NCI-H187 (cell line): ENCODE results near the gene KRABD2.
"Not testable (repeated sequence)": the region's sequence is repeated elsewhere in the genome, so short reads cannot be mapped to it uniquely, and the experiment has no call there.

Experiments
- DNase-seq, 2 experiments: peaks; one replicate each; lab custom pipeline; 2025; lab: John Stamatoyannopoulos, UW

The KRABD2 gene

DNA sequence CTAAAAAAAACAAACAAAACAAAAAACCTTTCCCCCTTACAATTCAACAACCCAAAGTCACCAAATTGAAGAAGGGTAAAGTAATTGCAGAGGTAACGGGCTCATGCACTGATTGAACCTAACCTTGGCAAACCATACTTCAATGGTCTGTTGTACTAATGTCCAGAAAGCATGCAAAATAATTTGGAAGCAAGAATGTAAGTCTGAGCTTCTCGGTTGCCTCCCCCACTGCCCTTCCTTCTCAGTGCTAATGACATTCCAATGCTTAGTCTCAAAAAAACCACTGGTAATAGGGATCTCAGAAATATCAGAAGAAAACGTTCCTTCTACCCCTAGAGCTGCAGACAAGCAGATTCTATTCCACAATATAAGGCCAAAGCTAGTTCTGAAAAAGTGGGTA, 15.8 kb downstream of the KRABD2 start:
- no peak for DNase-seq

DNA sequence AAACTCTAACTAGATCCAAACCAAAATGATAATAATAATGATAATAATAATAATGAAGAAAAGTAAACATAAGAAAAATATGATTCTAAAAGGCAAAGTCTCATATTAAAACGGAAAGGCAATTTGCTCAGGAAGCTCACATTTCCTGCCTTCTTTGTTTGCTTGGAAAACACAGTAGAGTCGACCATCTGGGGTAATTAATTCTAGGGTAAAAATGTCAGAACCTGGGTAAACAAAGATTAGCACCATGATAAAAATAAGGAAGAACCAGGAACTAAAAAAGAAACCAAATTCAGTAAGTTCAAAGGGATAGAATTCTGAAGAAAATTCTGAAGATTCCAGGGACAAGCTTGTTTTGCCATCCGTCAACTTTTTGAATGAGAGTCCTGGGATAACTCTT, 16.2 kb downstream of the KRABD2 start:
- DNase-seq = no peak

- no peak for DNase-seq
Measured at GRCh38 chr17:8359769-8360168, 16.7 kb downstream of the KRABD2 start.

DNA sequence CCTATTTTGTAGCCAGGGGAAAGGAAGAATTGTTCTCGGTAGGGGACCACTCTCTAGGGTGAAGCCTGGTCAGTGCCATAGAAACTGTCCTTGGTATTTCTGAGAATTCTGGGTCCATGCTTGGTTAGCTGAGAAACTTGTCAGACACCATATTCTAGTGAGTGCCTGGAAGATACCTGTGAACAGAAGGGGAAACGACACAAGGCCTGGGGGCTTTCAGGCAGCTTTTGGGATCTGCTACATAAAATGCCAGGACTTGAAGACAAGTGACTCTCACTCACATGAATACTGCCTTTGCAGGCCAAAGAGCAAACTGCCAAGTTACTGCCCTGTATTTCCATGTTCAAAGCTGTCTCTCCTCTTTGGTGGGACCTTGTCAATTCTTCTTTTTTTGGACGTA, 18.6 kb downstream of the KRABD2 start:
- DNase-seq = no peak

DNA sequence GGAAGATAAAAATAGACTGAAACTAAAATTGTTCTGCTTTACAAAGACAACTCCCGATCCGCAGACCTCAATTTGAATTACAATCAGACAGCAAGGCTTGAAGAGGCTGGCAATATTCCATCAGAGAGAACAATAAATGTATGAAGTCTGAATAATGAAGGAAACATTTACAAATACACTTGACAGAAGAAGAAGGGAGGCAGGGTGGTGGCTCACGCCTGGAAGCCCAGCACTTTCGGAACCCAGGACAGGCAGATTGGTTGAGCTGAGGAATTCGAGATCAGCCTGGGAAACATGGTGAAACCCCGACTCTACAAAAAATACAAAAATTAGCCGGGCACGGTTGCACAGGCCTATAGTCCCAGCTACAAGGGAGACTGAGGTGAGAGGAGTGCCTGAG, 22.3 kb downstream of the KRABD2 start:
- DNase-seq = no peak

DNA sequence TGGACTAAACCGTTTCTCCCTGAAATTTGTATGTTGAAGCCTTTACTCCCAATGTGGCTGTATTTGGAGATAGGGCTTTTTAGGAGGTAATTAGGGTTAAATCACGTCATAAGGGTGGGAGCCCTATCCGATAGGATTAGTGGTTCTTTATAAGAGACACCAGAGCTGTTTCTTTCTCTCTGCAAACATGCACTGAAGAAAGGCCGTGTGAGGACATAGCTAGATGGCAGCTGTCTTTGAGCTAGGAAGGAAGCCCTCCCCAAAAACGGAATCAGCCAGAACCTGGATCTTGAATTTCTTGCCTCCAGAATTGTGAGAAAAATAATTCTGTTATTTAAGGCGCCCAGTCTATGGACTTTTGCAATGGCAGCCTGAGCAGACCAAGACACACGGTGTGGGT, 22.8 kb downstream of the KRABD2 start:
- no peak for DNase-seq

- DNase-seq = no peak
Measured at GRCh38 chr17:8350339-8350738, 26.2 kb downstream of the KRABD2 start.

- DNase-seq = not testable (repeated sequence)
Measured at GRCh38 chr17:8347001-8347400, 29.5 kb downstream of the KRABD2 start.

DNA sequence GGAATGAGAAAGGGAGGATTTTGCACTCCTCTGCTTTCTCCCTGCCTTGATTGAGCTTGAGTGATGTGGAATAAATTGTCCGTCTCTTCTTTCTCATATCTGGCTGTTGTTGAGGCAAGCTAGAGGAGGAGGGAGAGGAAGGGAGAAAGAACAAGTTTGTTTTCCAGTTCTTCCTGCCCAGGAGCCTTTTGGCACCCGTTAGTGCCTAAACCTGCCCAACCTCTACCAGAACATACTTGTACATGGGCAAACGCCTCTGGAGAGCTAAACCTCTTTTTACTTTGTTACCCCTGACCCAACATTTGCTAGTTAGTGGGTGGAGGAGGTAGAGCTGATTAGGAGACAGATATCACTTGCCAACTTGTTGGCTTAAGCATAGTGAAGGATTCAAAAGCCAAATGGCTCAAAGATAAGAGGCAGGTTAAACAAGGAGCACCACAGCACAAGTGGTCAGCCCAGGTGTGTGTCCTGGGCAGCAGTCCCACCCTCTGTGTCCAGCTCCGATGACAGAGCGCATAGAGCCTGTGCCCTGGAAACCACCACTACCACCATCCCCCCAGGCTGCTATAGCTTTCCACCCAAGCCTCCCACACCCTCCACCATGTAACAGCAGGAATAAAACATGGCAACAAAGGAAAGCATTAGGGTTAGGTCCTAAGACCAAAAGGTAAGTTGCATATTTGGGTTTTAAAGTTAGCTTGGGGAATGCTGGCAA, 30.4 kb downstream of the KRABD2 start:
- no peak for DNase-seq

GRCh38 chr17:8345052-8345690, 31.3 kb downstream of the KRABD2 start:
- DNase-seq = no peak

DNA sequence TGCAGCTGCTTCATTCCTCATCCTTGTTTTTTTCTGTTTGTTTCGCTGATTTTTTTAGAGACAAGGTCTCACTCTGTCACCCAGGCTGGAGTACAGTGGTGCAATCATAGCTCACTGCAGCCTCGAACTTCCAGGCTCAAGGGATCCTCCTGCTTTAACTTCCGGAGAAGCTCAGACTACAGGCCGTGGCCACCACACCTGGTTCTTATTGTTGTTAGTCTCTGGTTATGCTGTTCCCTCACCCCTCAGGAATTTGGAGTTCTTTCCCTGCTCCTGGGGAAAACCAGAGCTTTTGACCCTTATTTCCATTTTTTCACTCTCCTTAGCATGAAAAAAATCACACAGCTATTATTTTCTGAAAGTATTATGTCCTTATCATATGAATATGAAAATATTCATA, 35.0 kb downstream of the KRABD2 start:
- no peak for DNase-seq

GRCh38 chr17:8339540-8339939, 37.0 kb downstream of the KRABD2 start, which contains the start of gene ODF4:
Gene ODF4, plus strand, starts transcription at chr17:8339840. Its CDS starts 212 bp downstream, at chr17:8340052.
- no peak for DNase-seq

GRCh38 chr17:8338753-8339140, 37.8 kb downstream of the KRABD2 start:
- DNase-seq = no peak

GRCh38 chr17:8337802-8338752, 38.4 kb downstream of the KRABD2 start:
- DNase-seq = no peak

- no peak for DNase-seq
Measured at GRCh38 chr17:8333281-8333680, 43.2 kb downstream of the KRABD2 start.

DNA sequence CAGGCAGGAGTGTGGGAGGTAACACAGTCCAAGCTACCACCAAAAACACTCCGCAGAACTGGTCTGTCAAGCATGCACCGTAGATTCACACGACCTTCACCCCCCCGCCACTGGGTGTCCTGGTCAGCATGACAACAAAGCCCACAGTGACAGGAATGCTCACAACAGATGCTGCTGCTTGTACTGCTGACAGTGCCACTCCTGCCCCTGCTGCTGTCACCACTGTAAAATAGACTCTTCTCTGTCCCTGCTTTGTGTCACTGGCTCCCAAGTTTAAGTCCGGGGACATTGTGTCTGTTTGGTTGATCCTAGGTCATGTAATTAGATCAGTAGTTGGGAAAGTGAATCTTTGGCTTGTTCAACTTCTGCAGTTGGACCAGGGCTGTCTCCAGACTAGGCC, 43.8 kb downstream of the KRABD2 start:
- no peak for DNase-seq

- DNase-seq = no peak
Measured at GRCh38 chr17:8332128-8332527, 44.4 kb downstream of the KRABD2 start.

DNA sequence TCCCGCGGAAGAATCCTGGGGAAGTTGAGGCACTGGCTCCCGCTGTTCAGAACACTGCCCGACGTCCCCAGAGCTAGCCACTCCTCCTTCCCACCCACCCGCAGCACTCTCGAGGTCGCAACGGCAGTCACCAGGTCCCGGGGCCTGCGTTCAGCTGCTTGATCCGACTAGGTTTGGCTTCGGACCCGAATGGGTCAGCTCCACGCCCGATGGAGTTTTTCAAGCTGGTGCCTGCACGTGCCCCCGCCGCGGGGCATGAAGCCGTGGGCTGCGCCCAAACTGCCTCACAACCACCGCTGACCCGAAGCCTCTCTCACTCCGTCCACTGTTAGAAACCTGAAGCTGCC, 49.2 kb downstream of the KRABD2 start:
- DNase-seq = no peak
